ENCODE results near the gene ZNF750.

The ZNF750 gene

GRCh38 chr17:82820278-82821251 lies 19.3 kb downstream of the ZNF750 start:
- no peak for DNase-seq (ENCODE audit: low read depth)
- no peak overlapping the region for H3K4me3 ChIP-seq (ENCODE audit: low read depth, low read length)
- TF ChIP-seq CTCF (IDR thresholded peaks at IDR 0.05; ENCODE audit: control insufficient read depth, extremely low read depth, insufficient read depth), result no peak

DNA sequence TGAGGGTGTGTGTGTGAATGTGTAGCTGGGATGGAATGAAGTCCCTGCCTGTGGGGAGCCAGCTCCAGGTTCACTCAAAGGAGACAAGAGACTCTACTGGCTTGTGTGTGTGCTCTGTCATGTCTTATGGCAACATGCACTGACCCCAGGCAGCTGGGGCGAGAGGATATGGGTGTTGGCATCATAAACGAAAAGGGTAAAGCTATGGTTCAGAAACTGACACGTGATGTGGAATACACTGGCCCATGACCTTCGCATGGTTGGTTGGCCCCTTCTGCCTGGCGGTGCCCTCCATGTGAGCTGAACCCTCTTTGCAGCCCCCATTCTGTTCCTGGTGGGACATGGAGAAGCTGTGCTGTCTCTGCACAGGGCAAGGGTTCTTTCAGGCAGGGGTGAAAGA lies 21.9 kb downstream of the ZNF750 start:
- TF ChIP-seq CTCF (IDR thresholded peaks at IDR 0.05; ENCODE audit: control insufficient read depth, extremely low read depth, insufficient read depth), result no peak
- no peak overlapping the region for H3K4me3 ChIP-seq (ENCODE audit: low read depth, low read length)
- no peak for DNase-seq (ENCODE audit: low read depth)

- DNase-seq (ENCODE audit: low read depth), result no peak
- H3K4me3 ChIP-seq (ENCODE audit: low read depth, low read length), result no peak overlapping the region
- no peak for TF ChIP-seq CTCF (IDR thresholded peaks at IDR 0.05; ENCODE audit: control insufficient read depth, extremely low read depth, insufficient read depth)
Measured at GRCh38 chr17:82816358-82816757, 23.5 kb downstream of the ZNF750 start.

DNA sequence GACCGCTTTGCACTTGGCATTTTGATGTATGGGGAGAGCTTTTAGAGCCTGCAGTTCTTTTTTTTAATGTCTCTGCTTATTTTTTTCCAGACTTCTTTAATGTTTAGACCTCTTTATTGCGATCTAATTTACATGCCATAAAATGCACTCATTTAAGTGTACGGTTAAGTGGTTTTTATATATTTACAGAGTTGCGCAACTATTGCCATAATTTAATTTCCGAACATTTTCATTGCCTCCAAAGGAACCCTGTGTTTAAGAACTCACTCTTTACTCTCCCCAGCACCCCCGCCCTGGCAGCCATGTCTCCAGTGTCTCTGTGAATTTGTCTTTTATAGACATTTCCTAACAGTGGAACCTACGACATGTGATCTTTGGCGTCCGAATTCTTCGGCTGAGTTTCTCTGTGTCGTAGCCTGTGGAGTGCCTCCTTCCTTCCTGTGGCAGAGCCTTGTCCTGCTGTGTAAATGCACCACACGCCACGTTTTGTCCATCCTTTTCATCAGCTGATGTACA lies 24.0 kb downstream of the ZNF750 start:
- H3K4me3 ChIP-seq (ENCODE audit: low read depth, low read length), result no peak overlapping the region
- no peak for DNase-seq (ENCODE audit: low read depth)
- TF ChIP-seq CTCF (IDR thresholded peaks at IDR 0.05; ENCODE audit: control insufficient read depth, extremely low read depth, insufficient read depth), result no peak

- TF ChIP-seq CTCF (IDR thresholded peaks at IDR 0.05; ENCODE audit: control insufficient read depth, extremely low read depth, insufficient read depth), result no peak
- no peak overlapping the region for H3K4me3 ChIP-seq (ENCODE audit: low read depth, low read length)
- no peak for DNase-seq (ENCODE audit: low read depth)
Measured at GRCh38 chr17:82815354-82815753, 24.5 kb downstream of the ZNF750 start.

- TF ChIP-seq CTCF (IDR thresholded peaks at IDR 0.05; ENCODE audit: control insufficient read depth, extremely low read depth, insufficient read depth), result no peak
- DNase-seq (ENCODE audit: low read depth), result no peak
- H3K4me3 ChIP-seq (ENCODE audit: low read depth, low read length), result no peak overlapping the region
Measured at GRCh38 chr17:82814834-82815233, 25.0 kb downstream of the ZNF750 start.

Measured in LNCaP clone FGC (cell line).